SJCRH30 (cell line): ENCODE results near the gene AASS. TPM values are rescaled to one million over a fixed set of nuclear protein-coding genes. Genes with fewer than 3 reads are reported as not detected.
"Not testable (repeated sequence)": the region's sequence is repeated elsewhere in the genome, so short reads cannot be mapped to it uniquely, and the experiment has no call there.

Experiments used
- DNase-seq, 2 experiments: peaks; one replicate each; pipeline ENCODE4 v3.0.0-alpha.2; 2015 to 2020
- H3K27ac ChIP-seq: fragments of 250-450 bp; sonication (Bioruptor Pico); 2 replicates; pipeline ENCODE4 v1.5.1; 2020; ENCODE audit warnings: mild to moderate bottlenecking, moderate library complexity
- H3K27me3 ChIP-seq: fragments of 250-450 bp; sonication (Bioruptor Pico); 2 replicates; pipeline ENCODE4 v1.5.1; 2020; ENCODE audit warnings: mild to moderate bottlenecking, moderate library complexity
- H3K36me3 ChIP-seq: fragments of 250-450 bp; sonication (Bioruptor Pico); 2 replicates; pipeline ENCODE4 v1.5.1; 2020; ENCODE audit warnings: mild to moderate bottlenecking, moderate library complexity
- H3K4me1 ChIP-seq: fragments of 250-450 bp; sonication (Bioruptor Pico); 2 replicates; pipeline ENCODE4 v1.5.1; 2020; ENCODE audit warnings: mild to moderate bottlenecking, moderate library complexity
- H3K4me3 ChIP-seq: fragments of 250-450 bp; sonication (Bioruptor Pico); 2 replicates; pipeline ENCODE4 v1.5.1; 2020; ENCODE audit warnings: mild to moderate bottlenecking, moderate library complexity
- H3K9me3 ChIP-seq: fragments of 250-450 bp; sonication (Bioruptor Pico); replicated peaks from 2 replicates; pipeline ENCODE4 v1.5.1; 2020; ENCODE audit warnings: mild to moderate bottlenecking, moderate library complexity
- total RNA-seq: library from RNA; depleted of rRNA; stranded (reverse); fragments of >200 nt; shearing (Covaris generic); gene quantifications from 2 replicates; pipeline ENCODE4 v1.2.3, GENCODE V29; 2014

AASS gene
- total RNA-seq, 1 experiment from 2014 or later = 50.4 TPM

- Histone ChIP-seq H3K4me3 (peak overlapping the region; percentile 6), H3K36me3 (no peaks in the 10 kb centered on the region), H3K4me1 (peaks cover 7% of the 10 kb centered on the region; the same call in 1 of the 2 replicates), H3K27me3 (no peaks in the 10 kb centered on the region), H3K9me3 (no peaks in the 10 kb centered on the region), H3K27ac (no peak overlapping the region)
- DNase-seq = peak in 1 of 2 experiments; percentile 28
Observed at GRCh38 chr7:122137251-122138077, 6.6 kb downstream of the AASS start.

DNA sequence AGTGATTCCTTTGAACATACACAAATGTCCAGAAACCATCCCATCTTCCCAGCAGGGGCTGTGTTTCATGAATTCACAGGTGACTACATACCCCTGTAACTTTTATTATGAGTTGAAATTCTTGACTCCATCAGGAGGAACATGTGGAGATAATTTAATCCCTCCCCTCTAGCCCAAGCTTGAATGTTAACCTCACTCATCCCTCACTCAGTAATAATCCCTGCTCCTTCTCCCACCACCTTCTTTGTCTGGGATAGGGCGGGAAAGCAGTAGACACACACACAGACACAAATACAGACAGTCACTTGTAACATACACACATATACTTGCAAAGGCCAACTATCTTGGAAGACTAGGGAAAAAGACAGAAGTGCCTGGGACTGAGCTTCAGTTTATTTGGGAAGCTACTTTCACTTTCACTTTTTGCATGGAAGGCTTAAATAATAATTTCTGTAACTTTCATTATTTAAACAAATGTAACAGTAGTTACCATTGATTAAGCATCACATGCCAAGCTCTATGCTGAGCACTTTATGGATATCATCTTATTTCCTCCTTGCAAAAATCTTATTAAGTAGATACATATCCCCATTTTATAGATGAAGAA is 7.3 kb downstream of the AASS start:
- Histone ChIP-seq H3K27ac (no peak overlapping the region), H3K36me3 (no peaks in the 10 kb centered on the region), H3K4me1 (0 out of 2 replicates have a peak, but pooled peaks cover 5% of the 10 kb centered on the region), H3K27me3 (no peaks in the 10 kb centered on the region), H3K9me3 (no peaks in the 10 kb centered on the region), H3K4me3 (peak overlapping the region; percentile 6)
- no peak for DNase-seq

DNA sequence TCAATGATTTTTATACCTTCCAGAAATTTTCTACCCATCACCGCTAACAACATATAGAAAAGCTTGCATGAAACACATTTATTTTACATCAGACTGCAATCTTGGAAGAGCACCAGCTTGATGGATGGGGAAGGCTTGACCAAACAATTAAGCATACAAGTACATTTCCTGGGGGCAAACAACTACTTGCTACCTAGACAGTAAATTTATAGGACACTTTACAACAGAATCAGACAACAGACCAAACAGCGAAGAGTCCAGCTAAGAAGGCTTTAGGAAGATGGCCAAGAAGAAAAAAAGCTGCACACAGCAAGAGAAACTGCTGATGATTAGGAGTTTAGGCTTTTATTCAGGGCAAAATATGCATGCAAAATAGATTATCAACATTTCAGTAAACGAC is 8.0 kb downstream of the AASS start:
- Histone ChIP-seq H3K9me3 (no peaks in the 10 kb centered on the region), H3K27me3 (no peaks in the 10 kb centered on the region), H3K27ac (no peak overlapping the region), H3K4me1 (0 out of 2 replicates have a peak, but pooled peaks cover 5% of the 10 kb centered on the region), H3K36me3 (no peaks in the 10 kb centered on the region), H3K4me3 (no peak overlapping the region)
- no peak for DNase-seq

DNA sequence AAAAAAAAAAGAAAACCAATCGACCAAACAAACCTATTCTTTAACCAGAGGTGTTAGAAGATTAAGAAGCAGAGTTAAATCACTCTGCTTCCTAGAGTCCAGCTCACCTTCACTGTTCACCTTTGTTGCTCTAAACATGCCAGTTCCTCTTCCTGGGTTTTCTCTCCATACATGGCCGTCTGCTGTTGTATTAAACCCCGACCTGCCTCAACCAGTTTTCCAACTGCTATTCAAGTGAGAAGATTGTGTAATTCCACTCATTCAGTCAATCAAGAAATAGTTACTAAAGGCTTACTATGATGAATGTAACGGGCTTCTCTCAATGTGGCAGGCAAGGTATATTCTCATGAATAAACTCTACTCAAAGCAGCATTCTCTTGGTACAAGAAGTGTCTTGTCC is 8.8 kb downstream of the AASS start:
- H3K4me3 ChIP-seq = no peak overlapping the region
- DNase-seq = no peak
- no peaks in the 10 kb centered on the region for H3K9me3 ChIP-seq
- no peaks in the 10 kb centered on the region for H3K36me3 ChIP-seq
- H3K4me1 ChIP-seq = 0 out of 2 replicates have a peak, but pooled peaks cover 5% of the 10 kb centered on the region
- H3K27ac ChIP-seq = no peak overlapping the region
- no peaks in the 10 kb centered on the region for H3K27me3 ChIP-seq

DNA sequence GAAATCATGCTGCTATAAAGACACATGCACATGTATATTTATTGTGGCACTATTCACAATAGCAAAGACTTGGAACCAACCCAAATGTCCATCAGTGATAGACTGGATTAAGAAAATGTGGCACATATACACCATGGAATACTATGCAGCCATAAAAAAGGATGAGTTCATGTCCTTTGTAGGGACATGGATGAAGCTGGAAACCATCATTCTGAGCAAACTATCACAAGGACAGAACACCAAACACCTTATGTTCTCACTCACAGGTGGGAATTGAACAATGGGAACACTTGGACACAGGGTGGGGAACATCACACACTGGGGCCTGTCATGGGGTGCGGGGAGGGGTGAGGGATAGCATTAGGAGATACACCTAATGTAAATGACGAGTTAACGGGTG is 9.3 kb downstream of the AASS start:
- DNase-seq, H3K9me3 ChIP-seq, H3K36me3 ChIP-seq, H3K4me1 ChIP-seq, H3K27ac ChIP-seq, H3K4me3 ChIP-seq, H3K27me3 ChIP-seq: not testable (repeated sequence)

GRCh38 chr7:122133477-122133876 is 10.6 kb downstream of the AASS start:
- no peak overlapping the region for H3K4me3 ChIP-seq
- no peaks in the 10 kb centered on the region for H3K27me3 ChIP-seq
- H3K9me3 ChIP-seq = no peaks in the 10 kb centered on the region

DNA sequence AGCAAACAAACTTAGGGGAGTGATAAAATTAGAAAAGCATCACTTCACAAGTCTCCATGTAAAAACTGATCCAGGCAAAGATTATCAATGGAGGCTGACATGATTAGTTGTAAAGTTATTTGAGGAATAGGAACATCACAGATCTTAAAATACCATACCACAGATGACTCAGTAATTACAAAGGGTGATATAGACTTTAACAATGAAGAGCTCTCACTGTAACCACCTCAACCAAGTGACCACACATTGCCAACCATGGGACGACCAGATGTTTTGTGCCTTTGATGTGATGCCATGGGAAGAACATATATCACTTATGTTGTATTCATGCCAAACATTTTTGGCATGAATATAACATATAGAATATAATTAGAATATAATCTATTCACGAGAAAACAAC is 11.7 kb downstream of the AASS start:
- Histone ChIP-seq H3K36me3 (no peaks in the 10 kb centered on the region), H3K4me3 (no peak overlapping the region), H3K27ac (no peak overlapping the region), H3K9me3 (no peaks in the 10 kb centered on the region), H3K27me3 (no peaks in the 10 kb centered on the region), H3K4me1 (0 out of 2 replicates have a peak, but pooled peaks cover 5% of the 10 kb centered on the region)
- DNase-seq = no peak

More at GRCh38 chr7:122133477-122133876, 10.6 kb downstream of the AASS start:
- Histone ChIP-seq H3K36me3 (no peaks in the 10 kb centered on the region), H3K27ac (no peak overlapping the region), H3K4me1 (0 out of 2 replicates have a peak, but pooled peaks cover 5% of the 10 kb centered on the region)
- DNase-seq = no peak

GRCh38 chr7:122123746-122124145 is 20.3 kb downstream of the AASS start:
- H3K27me3 ChIP-seq = no peaks in the 10 kb centered on the region
- DNase-seq = no peak
- no peak overlapping the region for H3K27ac ChIP-seq
- H3K4me3 ChIP-seq = no peak overlapping the region
- no peaks in the 10 kb centered on the region for H3K9me3 ChIP-seq
- no peaks in the 10 kb centered on the region for H3K4me1 ChIP-seq
- no peaks in the 10 kb centered on the region for H3K36me3 ChIP-seq

DNA sequence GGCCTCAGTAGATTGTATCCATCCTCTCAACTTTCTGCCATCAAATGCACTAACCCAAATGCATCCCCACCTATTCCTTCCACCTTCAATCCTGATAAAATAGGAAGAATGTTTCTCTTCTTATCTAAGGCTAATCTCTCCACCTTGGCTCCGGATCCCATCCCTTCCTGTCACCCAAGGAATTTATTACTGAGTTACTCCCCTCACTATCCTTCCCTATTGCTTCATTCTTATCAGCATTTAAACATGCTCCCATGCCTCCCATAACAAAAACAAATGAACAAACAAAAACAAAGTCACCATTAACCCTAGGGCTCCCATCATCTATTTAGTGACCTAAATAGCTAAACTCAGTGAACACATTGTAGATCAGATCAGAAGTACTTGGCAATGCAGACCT is 25.3 kb downstream of the AASS start:
- Histone ChIP-seq H3K4me1 (no peaks in the 10 kb centered on the region), H3K27ac (no peak overlapping the region), H3K9me3 (no peaks in the 10 kb centered on the region), H3K27me3 (no peaks in the 10 kb centered on the region), H3K36me3 (peaks cover 16% of the 10 kb centered on the region; the same call in 1 of the 2 replicates), H3K4me3 (no peak overlapping the region)
- DNase-seq = no peak

DNA sequence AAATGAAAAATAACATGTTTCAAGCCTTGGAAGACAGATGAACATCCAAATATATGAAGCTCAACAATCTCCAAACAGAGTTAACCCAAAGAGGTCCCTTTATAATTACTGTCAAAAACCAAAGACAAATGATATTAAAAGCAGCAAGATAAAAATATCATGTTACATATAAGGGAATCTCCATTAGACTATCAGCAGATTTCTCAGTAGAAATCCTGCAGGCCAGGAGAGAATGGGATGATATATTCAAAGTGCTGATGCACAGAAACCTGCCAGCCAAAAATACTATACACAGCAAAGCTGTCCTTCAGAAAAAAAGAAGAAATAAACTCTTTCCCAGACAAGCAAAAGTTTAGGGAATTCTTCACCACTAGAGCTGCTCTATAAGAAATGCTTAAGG is 41.0 kb downstream of the AASS start:
- no peaks in the 10 kb centered on the region for H3K27me3 ChIP-seq
- no peak overlapping the region for H3K4me3 ChIP-seq
- peaks cover 14% of the 10 kb centered on the region for H3K9me3 ChIP-seq
- no peaks in the 10 kb centered on the region for H3K4me1 ChIP-seq
- DNase-seq = no peak
- peaks cover 34% of the 10 kb centered on the region for H3K36me3 ChIP-seq
- no peak overlapping the region for H3K27ac ChIP-seq

DNA sequence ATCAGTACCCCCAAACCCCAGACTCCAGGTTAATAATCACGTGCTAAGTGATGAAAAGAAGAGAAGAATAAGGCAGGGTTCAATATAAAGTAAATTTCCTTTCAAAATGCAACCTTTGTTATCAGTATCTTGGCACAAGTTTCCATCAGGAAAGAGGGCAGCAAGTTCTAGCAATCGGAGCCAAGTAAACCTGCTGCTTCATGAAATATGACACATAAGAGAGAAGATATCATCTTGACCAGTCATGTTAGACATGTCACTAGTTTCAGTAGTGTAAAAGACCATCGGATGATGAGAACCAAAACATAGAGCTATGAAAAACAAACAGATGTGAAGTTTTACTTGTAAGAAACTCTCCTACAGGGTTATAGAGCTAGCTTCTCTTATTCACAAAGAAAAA is 44.0 kb downstream of the AASS start:
- Histone ChIP-seq H3K27me3 (no peaks in the 10 kb centered on the region), H3K9me3 (peaks cover 14% of the 10 kb centered on the region), H3K4me1 (no peaks in the 10 kb centered on the region), H3K36me3 (peaks cover 34% of the 10 kb centered on the region), H3K4me3 (no peak overlapping the region), H3K27ac (no peak overlapping the region)
- no peak for DNase-seq

GRCh38 chr7:122095642-122096041 is 48.4 kb downstream of the AASS start:
- DNase-seq = no peak
- H3K4me3 ChIP-seq = no peak overlapping the region
- H3K4me1 ChIP-seq = no peaks in the 10 kb centered on the region
- H3K36me3 ChIP-seq = peaks cover 6% of the 10 kb centered on the region; the same call in 1 of the 2 replicates
- H3K9me3 ChIP-seq = no peaks in the 10 kb centered on the region
- no peaks in the 10 kb centered on the region for H3K27me3 ChIP-seq
- no peak overlapping the region for H3K27ac ChIP-seq

DNA sequence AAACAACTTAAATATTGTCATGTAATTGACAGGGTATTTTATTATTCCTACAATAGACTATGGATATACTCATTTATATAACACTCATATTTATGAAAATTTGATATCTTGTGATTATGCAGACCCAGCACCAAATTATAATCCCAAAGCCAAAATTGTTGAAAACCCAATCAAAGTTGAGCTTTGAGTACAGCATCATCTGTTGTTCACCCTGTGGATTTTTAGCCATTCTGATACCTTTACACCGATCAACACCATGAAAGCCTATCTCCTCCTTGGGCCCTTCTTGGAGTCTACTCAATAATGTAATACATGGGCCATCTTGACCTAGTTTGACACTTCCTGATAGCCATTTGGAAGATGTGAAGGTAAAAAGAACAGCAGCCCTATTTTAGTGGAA is 49.5 kb downstream of the AASS start:
- DNase-seq = no peak
- no peaks in the 10 kb centered on the region for H3K9me3 ChIP-seq
- H3K27me3 ChIP-seq = no peaks in the 10 kb centered on the region
- H3K4me3 ChIP-seq = no peak overlapping the region
- no peaks in the 10 kb centered on the region for H3K4me1 ChIP-seq
- no peak overlapping the region for H3K27ac ChIP-seq
- H3K36me3 ChIP-seq = peaks cover 6% of the 10 kb centered on the region; the same call in 1 of the 2 replicates

DNA sequence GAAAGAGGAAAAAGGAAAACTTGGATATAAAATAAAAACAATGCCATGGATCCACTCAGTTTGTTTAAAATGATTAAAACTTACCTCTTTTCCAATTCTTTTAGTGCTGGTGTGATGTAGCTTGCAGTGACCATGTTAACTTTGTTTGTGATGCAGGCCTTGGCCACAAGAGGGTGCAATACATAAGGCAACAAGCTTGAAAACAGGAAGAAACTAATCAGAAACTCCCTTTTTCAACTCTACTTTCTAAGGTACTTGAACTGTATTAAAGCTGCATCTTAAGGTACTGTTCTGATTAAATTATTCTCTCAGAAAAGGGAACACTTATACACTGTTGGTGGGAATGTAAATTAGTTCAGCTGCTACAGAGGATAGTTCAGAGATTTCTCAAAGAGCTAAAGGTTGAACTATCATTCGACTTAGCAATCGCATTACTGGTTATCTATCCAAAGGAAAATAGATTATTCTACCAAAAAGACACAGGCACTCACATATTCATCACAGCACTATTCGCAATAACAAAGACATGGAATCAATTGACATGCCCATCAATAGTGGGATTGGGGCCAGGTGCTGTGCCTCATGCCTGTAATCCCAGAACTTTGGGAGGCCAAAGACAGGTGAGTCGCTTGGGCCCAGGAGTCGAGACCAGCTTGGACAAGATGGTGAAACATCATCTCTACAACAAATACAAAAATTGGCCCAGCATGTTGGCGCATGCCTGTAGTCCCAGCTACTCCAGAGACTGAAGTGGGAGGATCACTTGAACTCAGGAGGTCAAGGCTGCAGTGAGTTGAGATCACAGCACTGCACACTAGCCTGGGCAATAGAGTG is 50.9 kb downstream of the AASS start:
- H3K36me3 ChIP-seq = peaks cover 6% of the 10 kb centered on the region; the same call in 1 of the 2 replicates
- no peak overlapping the region for H3K4me3 ChIP-seq
- no peaks in the 10 kb centered on the region for H3K9me3 ChIP-seq
- H3K27me3 ChIP-seq = no peaks in the 10 kb centered on the region
- no peak overlapping the region for H3K27ac ChIP-seq
- H3K4me1 ChIP-seq = no peaks in the 10 kb centered on the region
- peak; percentile 52 to 76 for DNase-seq

GRCh38 chr7:122082670-122083069 is 61.4 kb downstream of the AASS start:
- DNase-seq = no peak
- Histone ChIP-seq H3K4me3 (no peak overlapping the region), H3K36me3 (peaks cover 16% of the 10 kb centered on the region), H3K4me1 (no peaks in the 10 kb centered on the region), H3K27ac (no peak overlapping the region), H3K9me3 (no peaks in the 10 kb centered on the region), H3K27me3 (no peaks in the 10 kb centered on the region)
